ENCODE data around the gene NGEF. TPM values are rescaled to one million over a fixed set of nuclear protein-coding genes. Genes with fewer than 3 reads are reported as not detected.

NGEF gene
- total RNA-seq, 1 experiment from 2014 or later = 71.3 TPM

GRCh38 chr2:232925153-232925820 is 87.8 kb downstream of the NGEF start:
- Histone ChIP-seq H3K9me2 (replicated peaks; ENCODE audit: low read length) (no peaks in the 10 kb centered on the region), H4K20me1 (ENCODE audit: low read length) (no peaks in the 10 kb centered on the region), H3K27me3 (ENCODE audit: low read length) (no peaks in the 10 kb centered on the region), H3K4me1 (ENCODE audit: insufficient read depth, low read length) (peaks cover 19% of the 10 kb centered on the region; the same call in 1 of the 2 replicates), H2AFZ (ENCODE audit: low read length) (no peak overlapping the region), H3F3A (ENCODE audit: low read length, unreplicated experiment) (no peaks in the 10 kb centered on the region), H3K9me3 (ENCODE audit: low read length) (no peaks in the 10 kb centered on the region), H3K27ac (ENCODE audit: low read length) (no peak overlapping the region), H3K36me3 (ENCODE audit: low read depth, low read length) (peaks cover 18% of the 10 kb centered on the region), H3K9ac (ENCODE audit: low read length) (no peak overlapping the region), H3K4me3 (ENCODE audit: low read length) (peak overlapping the region; percentile 71; the same call in 1 of the 2 replicates), H3K79me2 (ENCODE audit: low read length) (peaks cover 59% of the 10 kb centered on the region), H3K4me2 (ENCODE audit: low read length) (peak overlapping the region; percentile 87)
- intact Hi-C loops (cut with micrococcal nuclease) = loop anchor here (5.0 kb wide), 2 partner anchors 62 to 127 kb away; no protein-coding TSS in a partner anchor
- TF ChIP-seq CTCF (conservative IDR thresholded peaks at IDR 0.05; ENCODE audit: low read depth, low read length) (no peak), EZH2phosphoT487 (IDR thresholded peaks at IDR 0.05; ENCODE audit: borderline replicate concordance, low read length) (no peak), EZH2 (IDR thresholded peaks at IDR 0.05; ENCODE audit: low read length, unreplicated experiment) (no peak)
- DNase-seq = peak; percentile 23
- ATAC-seq = peak; percentile 7; the same call in 1 of the 2 replicates
- POLR2A ChIA-PET (ENCODE audit: unreplicated experiment) = interaction anchor here (0.6 kb wide), 2 partner anchors 72 to 725 kb away, joined by 4 to 19 read pairs; no protein-coding TSS in a partner anchor
- CTCF ChIA-PET = no interaction called here
- BruUV-seq (replicated peaks) = no TSS peak

DNA sequence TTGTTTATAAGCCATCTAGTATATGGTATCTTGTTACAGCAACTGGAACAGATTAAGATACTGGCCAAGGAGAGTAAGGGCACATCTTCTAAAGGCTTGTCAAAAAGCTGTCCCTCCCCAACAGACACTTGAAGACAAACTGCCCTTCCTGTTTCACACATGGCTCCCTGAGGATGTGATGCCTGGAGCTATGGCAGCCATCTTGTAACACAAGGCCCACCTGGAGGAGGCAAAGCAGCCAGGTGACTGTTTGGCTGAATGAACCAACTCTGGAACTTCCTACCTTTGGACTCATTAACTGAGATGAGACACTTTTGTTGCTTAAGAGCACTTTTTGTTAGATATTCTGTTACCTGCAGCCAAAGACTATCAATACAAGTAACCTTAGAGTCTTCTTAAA is 88.6 kb downstream of the NGEF start:
- no peak overlapping the region for H3K27ac ChIP-seq (ENCODE audit: low read length)
- H3K9me2 ChIP-seq (replicated peaks; ENCODE audit: low read length) = no peaks in the 10 kb centered on the region
- H4K20me1 ChIP-seq (ENCODE audit: low read length) = no peaks in the 10 kb centered on the region
- POLR2A ChIA-PET (ENCODE audit: unreplicated experiment) = interaction anchor here (0.6 kb wide), 1 partner anchor 110 kb away, joined by 9 read pairs; no protein-coding TSS in a partner anchor
- H3K4me1 ChIP-seq (ENCODE audit: insufficient read depth, low read length) = peaks cover 19% of the 10 kb centered on the region; the same call in 1 of the 2 replicates
- BruUV-seq (replicated peaks) = no TSS peak
- H3K9ac ChIP-seq (ENCODE audit: low read length) = no peak overlapping the region
- H3K4me3 ChIP-seq (ENCODE audit: low read length) = no peak overlapping the region
- H3K79me2 ChIP-seq (ENCODE audit: low read length) = peaks cover 63% of the 10 kb centered on the region
- DNase-seq = no peak
- peak overlapping the region; percentile 87; the same call in 1 of the 2 replicates for H3K4me2 ChIP-seq (ENCODE audit: low read length)
- H2AFZ ChIP-seq (ENCODE audit: low read length) = no peak overlapping the region
- CTCF ChIA-PET = no interaction called here
- H3F3A ChIP-seq (ENCODE audit: low read length, unreplicated experiment) = no peaks in the 10 kb centered on the region
- no peaks in the 10 kb centered on the region for H3K9me3 ChIP-seq (ENCODE audit: low read length)
- peaks cover 24% of the 10 kb centered on the region for H3K36me3 ChIP-seq (ENCODE audit: low read depth, low read length)
- no peak for TF ChIP-seq EZH2phosphoT487 (IDR thresholded peaks at IDR 0.05; ENCODE audit: borderline replicate concordance, low read length)
- TF ChIP-seq CTCF (conservative IDR thresholded peaks at IDR 0.05; ENCODE audit: low read depth, low read length) = no peak
- no peak for TF ChIP-seq EZH2 (IDR thresholded peaks at IDR 0.05; ENCODE audit: low read length, unreplicated experiment)
- intact Hi-C loops (cut with micrococcal nuclease) = no loop called here
- no peaks in the 10 kb centered on the region for H3K27me3 ChIP-seq (ENCODE audit: low read length)
- no peak for ATAC-seq

- H3K9me2 ChIP-seq (replicated peaks; ENCODE audit: low read length) = no peaks in the 10 kb centered on the region
- DNase-seq = no peak
- intact Hi-C loops (cut with micrococcal nuclease) = no loop called here
- no peaks in the 10 kb centered on the region for H3F3A ChIP-seq (ENCODE audit: low read length, unreplicated experiment)
- H3K36me3 ChIP-seq (ENCODE audit: low read depth, low read length) = peaks cover 36% of the 10 kb centered on the region
- no peak overlapping the region for H2AFZ ChIP-seq (ENCODE audit: low read length)
- TF ChIP-seq EZH2phosphoT487 (IDR thresholded peaks at IDR 0.05; ENCODE audit: borderline replicate concordance, low read length) (no peak), CTCF (conservative IDR thresholded peaks at IDR 0.05; ENCODE audit: low read depth, low read length) (no peak), EZH2 (IDR thresholded peaks at IDR 0.05; ENCODE audit: low read length, unreplicated experiment) (no peak)
- peaks cover 7% of the 10 kb centered on the region; the same call in 1 of the 2 replicates for H3K4me1 ChIP-seq (ENCODE audit: insufficient read depth, low read length)
- H3K4me2 ChIP-seq (ENCODE audit: low read length) = no peak overlapping the region
- H3K27me3 ChIP-seq (ENCODE audit: low read length) = no peaks in the 10 kb centered on the region
- H3K79me2 ChIP-seq (ENCODE audit: low read length) = peaks cover 43% of the 10 kb centered on the region
- ATAC-seq = no peak
- no peak overlapping the region for H3K4me3 ChIP-seq (ENCODE audit: low read length)
- CTCF ChIA-PET = no interaction called here
- BruUV-seq (replicated peaks) = no TSS peak
- no peak overlapping the region for H3K27ac ChIP-seq (ENCODE audit: low read length)
- POLR2A ChIA-PET (ENCODE audit: unreplicated experiment) = interaction anchor here (0.6 kb wide), 1 partner anchor 59 kb away, joined by 3 read pairs; no protein-coding TSS in a partner anchor
- H3K9me3 ChIP-seq (ENCODE audit: low read length) = no peaks in the 10 kb centered on the region
- H3K9ac ChIP-seq (ENCODE audit: low read length) = no peak overlapping the region
- H4K20me1 ChIP-seq (ENCODE audit: low read length) = no peaks in the 10 kb centered on the region
These were observed 92.3 kb downstream of the NGEF start for GRCh38 chr2:232920760-232921159.
